Tibial nerve (tissue), 4 donors: ENCODE measurements around the gene TUBB4B. TPM values are rescaled to one million over a fixed set of nuclear protein-coding genes. Genes with fewer than 3 reads are reported as not detected.

Experiments used
- DNase-seq, 2 donors: peaks; one replicate each; pipeline ENCODE4 v3.0.0-alpha.2; 2019; ENCODE audit warnings: low spot score in 2 of 2
- H3K27ac ChIP-seq, 4 donors: fragments of 200-600 bp; sonication (generic) in 3 of 4; one replicate each; pipeline ENCODE4 v1.5.1; 2017 to 2019; ENCODE audit warnings: mild to moderate bottlenecking in 1 of 4
- H3K27me3 ChIP-seq, 2 donors: fragments of 200-600 bp; sonication (generic) in 1 of 2; one replicate each; pipeline versions ENCODE4 v1.5.1 to v1.6.0; 2017 to 2019
- H3K36me3 ChIP-seq, 3 donors: fragments of 200-600 bp; sonication (generic); one replicate each; pipeline ENCODE4 v1.5.1; 2018 to 2019
- H3K4me1 ChIP-seq, 4 donors: fragments of 200-600 bp; sonication (generic) in 3 of 4; one replicate each; pipeline ENCODE4 v1.5.1; 2017 to 2019
- H3K4me3 ChIP-seq, 4 donors: fragments of 200-600 bp; sonication (generic) in 3 of 4; one replicate each; pipeline ENCODE4 v1.5.1; 2017 to 2019; ENCODE audit warnings: mild to moderate bottlenecking in 1 of 4, moderate library complexity in 1 of 4
- H3K9me3 ChIP-seq, 4 donors: fragments of 200-600 bp; sonication (generic) in 3 of 4; one replicate each; pipeline ENCODE4 v1.5.1; 2017 to 2019
- EP300 ChIP-seq, 2 donors: sonication (generic); formaldehyde crosslinking; IDR thresholded peaks; one replicate each; pipeline ENCODE4 v1.6.1; 2017; ENCODE audit warnings: antibody characterized with exemption in 2 of 2, mild to moderate bottlenecking in 1 of 2
- POLR2A ChIP-seq, 2 donors: fragments of 450-650 bp; IDR thresholded peaks; one replicate each; pipeline ENCODE4 v1.6.1; 2017; ENCODE audit warnings: antibody characterized with exemption in 2 of 2, mild to moderate bottlenecking in 2 of 2, moderate library complexity in 2 of 2
- WGBS, 2 donors: methylation state at CpG; one replicate each; pipeline ENCODE4 v1.1.5; 2018; 5-methylcytosine and 5-hydroxymethylcytosine counted together
- total RNA-seq, 4 donors: library from RNA; depleted of rRNA; stranded (reverse); fragments of >200 nt; gene quantifications; one replicate each; pipeline ENCODE4 v1.1.0, GENCODE V29; 2016
- TF ChIP-seq, protein P1 (sequence below), 5 experiments: fragments of 200-600 bp in 3 of 5; fragments of 450-650 bp in 2 of 5; sonication (generic) in 3 of 5; IDR thresholded peaks; one replicate each; pipeline ENCODE4 v1.5.1; 2016 to 2019; ENCODE audit warnings: antibody characterized with exemption in 5 of 5, mild to moderate bottlenecking in 3 of 5, moderate library complexity in 2 of 5

The TUBB4B gene
- total RNA-seq, 4 donors from 2014 or later: 102 to 190 (median 161) TPM

DNA sequence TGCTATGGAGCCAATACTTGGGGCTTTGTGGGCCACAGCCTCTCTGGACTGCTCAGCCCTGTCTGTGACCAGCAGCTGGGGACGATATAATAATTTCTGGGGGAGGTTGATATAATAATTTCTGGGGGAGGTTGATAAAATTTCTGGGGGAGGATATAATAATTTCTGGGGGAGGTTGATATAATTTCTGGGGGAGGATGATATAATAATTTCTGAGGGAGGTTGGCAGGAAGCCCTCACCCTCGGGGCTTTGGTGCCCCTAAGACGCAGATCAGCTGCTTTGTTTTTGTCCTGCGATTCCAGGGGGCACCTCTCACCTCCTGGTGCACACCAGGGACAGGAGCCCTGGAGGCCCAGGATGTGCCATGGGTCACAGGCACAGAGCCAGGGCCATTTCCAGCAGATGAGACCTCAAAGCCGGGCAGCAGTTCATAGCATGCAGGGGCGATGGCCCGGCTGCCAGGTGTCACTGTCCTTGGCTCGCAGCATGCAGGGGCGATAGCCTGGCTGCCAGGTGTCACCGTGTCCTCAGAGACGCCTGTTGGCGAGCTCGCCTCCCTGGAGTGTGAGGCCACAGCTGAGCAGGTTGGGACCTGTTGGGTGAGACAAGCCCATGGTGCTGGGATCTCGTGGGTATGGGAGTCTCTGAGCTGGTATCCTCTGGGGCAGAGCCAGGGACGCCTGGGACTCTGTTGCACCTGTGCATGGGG, 32.7 kb downstream of the TUBB4B start:
- WGBS, 2 donors: 73 to 80% methylated on average over 6 to 9 of the region's 15 CpGs
- DNase-seq: no peak
- Histone ChIP-seq H3K4me3 (no peak overlapping the region), H3K27me3 (peaks cover 0 to 35% of the 10 kb centered on the region in 2 donors), H3K27ac (no peak overlapping the region), H3K9me3 (peaks cover 0 to 4% (median 0%) of the 10 kb centered on the region in 4 donors), H3K36me3 (peaks cover 3 to 55% (median 9%) of the 10 kb centered on the region in 3 donors), H3K4me1 (peaks cover 0 to 35% (median 20%) of the 10 kb centered on the region in 4 donors)
- no peak for TF ChIP-seq EP300 (IDR thresholded peaks at IDR 0.05)
- no peak for TF ChIP-seq POLR2A (IDR thresholded peaks at IDR 0.05)

GRCh38 chr9:137275203-137275587, 34.1 kb downstream of the TUBB4B start:
- peaks cover 0 to 39% of the 10 kb centered on the region in 2 donors for H3K27me3 ChIP-seq
- no peak overlapping the region for H3K4me3 ChIP-seq
- TF ChIP-seq, protein P1, sequence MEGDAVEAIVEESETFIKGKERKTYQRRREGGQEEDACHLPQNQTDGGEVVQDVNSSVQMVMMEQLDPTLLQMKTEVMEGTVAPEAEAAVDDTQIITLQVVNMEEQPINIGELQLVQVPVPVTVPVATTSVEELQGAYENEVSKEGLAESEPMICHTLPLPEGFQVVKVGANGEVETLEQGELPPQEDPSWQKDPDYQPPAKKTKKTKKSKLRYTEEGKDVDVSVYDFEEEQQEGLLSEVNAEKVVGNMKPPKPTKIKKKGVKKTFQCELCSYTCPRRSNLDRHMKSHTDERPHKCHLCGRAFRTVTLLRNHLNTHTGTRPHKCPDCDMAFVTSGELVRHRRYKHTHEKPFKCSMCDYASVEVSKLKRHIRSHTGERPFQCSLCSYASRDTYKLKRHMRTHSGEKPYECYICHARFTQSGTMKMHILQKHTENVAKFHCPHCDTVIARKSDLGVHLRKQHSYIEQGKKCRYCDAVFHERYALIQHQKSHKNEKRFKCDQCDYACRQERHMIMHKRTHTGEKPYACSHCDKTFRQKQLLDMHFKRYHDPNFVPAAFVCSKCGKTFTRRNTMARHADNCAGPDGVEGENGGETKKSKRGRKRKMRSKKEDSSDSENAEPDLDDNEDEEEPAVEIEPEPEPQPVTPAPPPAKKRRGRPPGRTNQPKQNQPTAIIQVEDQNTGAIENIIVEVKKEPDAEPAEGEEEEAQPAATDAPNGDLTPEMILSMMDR (IDR thresholded peaks at IDR 0.05): no peak
- TF ChIP-seq POLR2A (IDR thresholded peaks at IDR 0.05) (no peak), EP300 (IDR thresholded peaks at IDR 0.05) (no peak)
- 85 to 88% methylated on average over 10 of the region's 10 CpGs for WGBS, 2 donors
- peaks cover 3 to 55% (median 9%) of the 10 kb centered on the region in 3 donors for H3K36me3 ChIP-seq
- H3K4me1 ChIP-seq: peaks cover 0 to 36% (median 14%) of the 10 kb centered on the region in 4 donors
- H3K27ac ChIP-seq: no peak overlapping the region
- peaks cover 0 to 10% (median 0%) of the 10 kb centered on the region in 4 donors for H3K9me3 ChIP-seq
- no peak for DNase-seq

DNA sequence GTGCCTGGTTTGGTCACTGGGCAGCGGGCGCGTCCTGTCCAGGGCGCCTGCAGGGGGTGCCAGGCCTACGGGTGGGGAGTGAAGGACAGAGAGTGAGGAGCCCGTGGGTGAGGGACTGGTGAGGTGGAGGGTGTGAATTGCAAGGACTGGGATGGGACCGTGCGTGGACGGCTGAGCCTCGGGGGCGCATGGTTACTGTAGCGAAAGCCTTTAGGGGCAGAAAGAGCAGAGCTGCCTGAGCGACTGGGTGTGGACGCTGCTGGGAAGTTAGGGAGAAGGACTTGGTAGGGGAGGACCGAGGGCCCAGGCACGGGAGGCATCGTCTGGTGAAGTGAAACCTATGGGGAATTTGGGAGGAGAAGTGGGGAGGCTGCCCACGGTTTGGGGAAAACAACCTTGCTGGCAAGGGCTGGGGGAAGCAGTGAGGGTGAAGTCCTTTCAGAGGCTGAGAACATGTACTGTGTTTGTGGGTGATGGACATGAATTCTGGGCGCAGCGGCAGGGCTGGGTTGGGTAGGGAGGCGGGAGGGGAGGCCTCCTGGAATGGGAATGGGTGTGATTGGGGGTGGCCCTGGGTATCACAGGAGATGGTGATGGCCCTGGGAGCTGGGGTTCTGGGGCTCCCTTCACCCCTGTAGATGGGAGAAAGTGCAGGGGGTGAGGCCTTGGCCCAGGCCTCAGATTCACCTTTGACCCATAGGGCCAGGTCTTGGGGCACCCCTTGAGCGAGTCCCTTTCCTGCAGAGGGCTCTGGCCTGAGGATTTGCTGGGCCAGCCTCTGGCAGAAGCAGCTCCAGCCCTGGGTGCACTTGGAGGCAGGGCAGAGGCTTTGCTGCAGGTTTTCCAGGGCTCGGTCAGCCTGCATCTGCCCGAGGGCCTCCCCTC, 34.7 kb downstream of the TUBB4B start:
- Histone ChIP-seq H3K27ac (peak overlapping the region in 3 of 4 donors; percentile 36 to 86 (median 84)), H3K4me1 (peaks cover 0 to 42% (median 15%) of the 10 kb centered on the region in 4 donors), H3K9me3 (peaks cover 0 to 10% (median 0%) of the 10 kb centered on the region in 4 donors), H3K36me3 (peaks cover 3 to 50% (median 9%) of the 10 kb centered on the region in 3 donors), H3K27me3 (peaks cover 0 to 45% of the 10 kb centered on the region in 2 donors), H3K4me3 (no peak overlapping the region)
- no peak for TF ChIP-seq EP300 (IDR thresholded peaks at IDR 0.05)
- TF ChIP-seq, protein P1 (IDR thresholded peaks at IDR 0.05): no peak
- no peak for TF ChIP-seq POLR2A (IDR thresholded peaks at IDR 0.05)
- no peak for DNase-seq
- WGBS, 2 donors: 72 to 78% methylated on average over 21 to 22 of the region's 24 CpGs

- H3K4me3 ChIP-seq: peak overlapping the region in 3 of 4 donors; percentile 31 to 63 (median 51)
- DNase-seq: peak in 1 of 2 donors; percentile 49
- 20 to 36% methylated on average over 21 to 26 of the region's 30 CpGs for WGBS, 2 donors
- H3K36me3 ChIP-seq: peaks cover 3 to 41% (median 9%) of the 10 kb centered on the region in 3 donors
- peaks cover 0 to 52% of the 10 kb centered on the region in 2 donors for H3K27me3 ChIP-seq
- H3K4me1 ChIP-seq: peaks cover 0 to 49% (median 17%) of the 10 kb centered on the region in 4 donors
- peak overlapping the region; percentile 36 to 86 (median 68) for H3K27ac ChIP-seq
- TF ChIP-seq EP300 (IDR thresholded peaks at IDR 0.05) (peak in 1 of 2 donors; percentile 46), POLR2A (IDR thresholded peaks at IDR 0.05) (no peak)
- TF ChIP-seq, protein P1 (IDR thresholded peaks at IDR 0.05): no peak
- H3K9me3 ChIP-seq: peaks cover 0 to 10% (median 0%) of the 10 kb centered on the region in 4 donors
These were observed 35.6 kb downstream of the TUBB4B start for GRCh38 chr9:137276473-137277328.
